Activated CD8-positive, alpha-beta memory T cell treated with anti-CD3 and anti-CD28 coated beads, Interleukin-2, amount 50 U/mL, for 48 hours (primary cell): ENCODE measurements around the gene CMTM4.
"Not testable (repeated sequence)": the region's sequence is repeated elsewhere in the genome, so short reads cannot be mapped to it uniquely, and the experiment has no call there.

ENCODE experiments used
- DNase-seq: peaks from one replicate; pipeline ENCODE4 v3.0.0-alpha.2; 2020

CMTM4 gene

GRCh38 chr16:66588981-66589713 lies 107.4 kb downstream of the CMTM4 start:
- DNase-seq: peak; percentile 71

- DNase-seq: no peak
Measured at GRCh38 chr16:66587881-66588600, 108.5 kb downstream of the CMTM4 start.

- DNase-seq: no peak
Measured at GRCh38 chr16:66585481-66586239, 110.9 kb downstream of the CMTM4 start.

GRCh38 chr16:66581246-66581952 lies 115.1 kb downstream of the CMTM4 start:
- no peak for DNase-seq

- DNase-seq: no peak
Measured at GRCh38 chr16:66580605-66581209, 115.8 kb downstream of the CMTM4 start.

GRCh38 chr16:66578651-66579531 lies 117.7 kb downstream of the CMTM4 start, which contains the start of gene CMTM2:
Gene CMTM2, plus strand, starts transcription at chr16:66579463. Its CDS starts 145 bp downstream, at chr16:66579608.
- no peak for DNase-seq

- DNase-seq: no peak
Measured at GRCh38 chr16:66576296-66576695, 120.2 kb downstream of the CMTM4 start.

- DNase-seq: no peak
Measured at GRCh38 chr16:66575060-66575459, 121.5 kb downstream of the CMTM4 start.

- DNase-seq: no peak
Measured at GRCh38 chr16:66574531-66574930, 122.0 kb downstream of the CMTM4 start.

- DNase-seq: no peak
Measured at GRCh38 chr16:66574081-66574480, 122.5 kb downstream of the CMTM4 start.

GRCh38 chr16:66572356-66572755 lies 124.2 kb downstream of the CMTM4 start:
- no peak for DNase-seq

- no peak for DNase-seq
Measured at GRCh38 chr16:66569827-66570405, 126.6 kb downstream of the CMTM4 start.

GRCh38 chr16:66569131-66569530 lies 127.4 kb downstream of the CMTM4 start:
- DNase-seq: no peak

GRCh38 chr16:66568355-66568754 lies 128.2 kb downstream of the CMTM4 start:
- DNase-seq: no peak

GRCh38 chr16:66567270-66567669 lies 129.3 kb downstream of the CMTM4 start:
- not testable (repeated sequence) for DNase-seq

GRCh38 chr16:66566051-66566901 lies 130.3 kb downstream of the CMTM4 start, which contains the start of gene CMTM1:
Gene CMTM1, plus strand, starts transcription at chr16:66566439. Its CDS starts 75 bp downstream, at chr16:66566514.
- DNase-seq: no peak
